ENCODE results near the gene SMG6.
A peak's percentile ranks its signal among the peaks of the same experiment; 100 is the strongest.

The SMG6 gene

GRCh38 chr17:2040942-2041560, 262.5 kb downstream of the SMG6 start:
- Histone ChIP-seq H3K4me3 (ENCODE audit: low read depth in 1 of 2, low read length in 1 of 2) (peak overlapping the region; percentile 78 to 96), H3K27ac (peak overlapping the region; percentile 78), H3K36me3 (no peaks in the 10 kb centered on the region), H3K9me3 (no peaks in the 10 kb centered on the region), H3K4me1 (ENCODE audit: control insufficient read depth in 1 of 2, insufficient read depth in 1 of 2, low read depth in 1 of 2, low read length in 1 of 2) (peaks cover 18 to 24% of the 10 kb centered on the region in 2 experiments), H3K27me3 (no peaks in the 10 kb centered on the region)
- TF ChIP-seq CTCF (IDR thresholded peaks at IDR 0.05) = no peak

GRCh38 chr17:2040219-2040827, 263.3 kb downstream of the SMG6 start:
- H3K36me3 ChIP-seq = no peaks in the 10 kb centered on the region
- H3K4me3 ChIP-seq (ENCODE audit: low read depth in 1 of 2, low read length in 1 of 2) = no peak overlapping the region
- no peaks in the 10 kb centered on the region for H3K9me3 ChIP-seq
- TF ChIP-seq CTCF (IDR thresholded peaks at IDR 0.05) = no peak
- H3K27ac ChIP-seq = no peak overlapping the region
- H3K4me1 ChIP-seq (ENCODE audit: control insufficient read depth in 1 of 2, insufficient read depth in 1 of 2, low read depth in 1 of 2, low read length in 1 of 2) = peaks cover 18 to 24% of the 10 kb centered on the region in 2 experiments
- no peaks in the 10 kb centered on the region for H3K27me3 ChIP-seq

- H3K9me3 ChIP-seq = no peaks in the 10 kb centered on the region
- H3K4me1 ChIP-seq (ENCODE audit: control insufficient read depth in 1 of 2, insufficient read depth in 1 of 2, low read depth in 1 of 2, low read length in 1 of 2) = peaks cover 12 to 14% of the 10 kb centered on the region in 2 experiments
- H3K4me3 ChIP-seq (ENCODE audit: low read depth in 1 of 2, low read length in 1 of 2) = no peak overlapping the region
- no peak overlapping the region for H3K27ac ChIP-seq
- no peaks in the 10 kb centered on the region for H3K27me3 ChIP-seq
- no peaks in the 10 kb centered on the region for H3K36me3 ChIP-seq
- TF ChIP-seq CTCF (IDR thresholded peaks at IDR 0.05) = no peak
Measured at GRCh38 chr17:2037155-2037554, 266.4 kb downstream of the SMG6 start.

- H3K4me1 ChIP-seq (ENCODE audit: control insufficient read depth in 1 of 2, insufficient read depth in 1 of 2, low read depth in 1 of 2, low read length in 1 of 2) = peaks cover 3 to 5% of the 10 kb centered on the region in 2 experiments
- peaks cover 4% of the 10 kb centered on the region for H3K27me3 ChIP-seq
- H3K9me3 ChIP-seq = no peaks in the 10 kb centered on the region
- no peaks in the 10 kb centered on the region for H3K36me3 ChIP-seq
- no peak for TF ChIP-seq CTCF (IDR thresholded peaks at IDR 0.05)
- no peak overlapping the region for H3K4me3 ChIP-seq (ENCODE audit: low read depth in 1 of 2, low read length in 1 of 2)
- no peak overlapping the region for H3K27ac ChIP-seq
Measured at GRCh38 chr17:2035541-2036488, 267.8 kb downstream of the SMG6 start.

GRCh38 chr17:2034806-2035540, 268.6 kb downstream of the SMG6 start:
- no peaks in the 10 kb centered on the region for H3K36me3 ChIP-seq
- peaks cover 13% of the 10 kb centered on the region for H3K27me3 ChIP-seq
- no peak overlapping the region for H3K4me3 ChIP-seq (ENCODE audit: low read depth in 1 of 2, low read length in 1 of 2)
- no peak for TF ChIP-seq CTCF (IDR thresholded peaks at IDR 0.05)
- no peak overlapping the region for H3K27ac ChIP-seq
- no peaks in the 10 kb centered on the region for H3K9me3 ChIP-seq
- peaks cover 11% of the 10 kb centered on the region in 2 experiments for H3K4me1 ChIP-seq (ENCODE audit: control insufficient read depth in 1 of 2, insufficient read depth in 1 of 2, low read depth in 1 of 2, low read length in 1 of 2)

Data from neutrophil (primary cell).